ENCODE measurements around the gene RPP21.

DNA sequence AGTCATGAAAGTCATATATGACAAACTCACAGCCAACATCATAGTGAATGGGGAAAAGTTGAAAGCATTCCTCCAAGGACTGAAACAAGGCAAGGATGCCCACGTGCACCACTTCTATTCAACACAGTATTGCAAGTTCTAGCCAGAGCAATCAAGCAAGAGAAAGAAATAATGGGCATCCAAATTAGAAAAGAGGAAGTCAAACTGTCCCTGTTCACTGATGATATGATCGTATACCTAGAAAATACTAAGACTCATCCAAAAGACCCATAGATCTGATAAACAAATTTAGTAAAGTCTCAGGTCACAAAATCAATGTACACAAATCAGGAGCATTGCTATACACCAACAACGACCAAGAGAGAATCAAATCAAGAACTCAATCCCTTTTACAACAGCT lies 41.2 kb downstream of the RPP21 start:
- TF ChIP-seq, protein P1, sequence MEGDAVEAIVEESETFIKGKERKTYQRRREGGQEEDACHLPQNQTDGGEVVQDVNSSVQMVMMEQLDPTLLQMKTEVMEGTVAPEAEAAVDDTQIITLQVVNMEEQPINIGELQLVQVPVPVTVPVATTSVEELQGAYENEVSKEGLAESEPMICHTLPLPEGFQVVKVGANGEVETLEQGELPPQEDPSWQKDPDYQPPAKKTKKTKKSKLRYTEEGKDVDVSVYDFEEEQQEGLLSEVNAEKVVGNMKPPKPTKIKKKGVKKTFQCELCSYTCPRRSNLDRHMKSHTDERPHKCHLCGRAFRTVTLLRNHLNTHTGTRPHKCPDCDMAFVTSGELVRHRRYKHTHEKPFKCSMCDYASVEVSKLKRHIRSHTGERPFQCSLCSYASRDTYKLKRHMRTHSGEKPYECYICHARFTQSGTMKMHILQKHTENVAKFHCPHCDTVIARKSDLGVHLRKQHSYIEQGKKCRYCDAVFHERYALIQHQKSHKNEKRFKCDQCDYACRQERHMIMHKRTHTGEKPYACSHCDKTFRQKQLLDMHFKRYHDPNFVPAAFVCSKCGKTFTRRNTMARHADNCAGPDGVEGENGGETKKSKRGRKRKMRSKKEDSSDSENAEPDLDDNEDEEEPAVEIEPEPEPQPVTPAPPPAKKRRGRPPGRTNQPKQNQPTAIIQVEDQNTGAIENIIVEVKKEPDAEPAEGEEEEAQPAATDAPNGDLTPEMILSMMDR (IDR thresholded peaks at IDR 0.05) = no peak
- TF ChIP-seq EZH2 (IDR thresholded peaks at IDR 0.05; ENCODE audit: borderline replicate concordance, insufficient read depth, low read depth, low read length, poor library complexity, severe bottlenecking) = no peak
